SKM-1 (cell line): ENCODE measurements around the gene GNA12.

Experiments
- DNase-seq: peaks from one replicate; lab custom pipeline; 2025; ENCODE audit not compliant: unreplicated experiment; lab: John Stamatoyannopoulos, UW

The GNA12 gene

GRCh38 chr7:2844153-2845033, at the start of gene GNA12:
Gene GNA12 (minus strand): TSS chr7:2844308. CDS start chr7:2844161, 147 bp downstream.
- peak; percentile 85 for DNase-seq

- DNase-seq: no peak
These were observed 49.3 kb upstream of the GNA12 start for GRCh38 chr7:2893411-2893861.

GRCh38 chr7:2892549-2892948, 48.4 kb upstream of the GNA12 start:
- DNase-seq: no peak

GRCh38 chr7:2887816-2888215, 43.7 kb upstream of the GNA12 start:
- DNase-seq: no peak

GRCh38 chr7:2886900-2887299, 42.8 kb upstream of the GNA12 start:
- peak; percentile 44 for DNase-seq

- DNase-seq: no peak
These were observed 42.3 kb upstream of the GNA12 start for GRCh38 chr7:2886391-2886790.

GRCh38 chr7:2884161-2884560, 40.1 kb upstream of the GNA12 start:
- DNase-seq: no peak

GRCh38 chr7:2883101-2883500, 39.0 kb upstream of the GNA12 start:
- no peak for DNase-seq

- DNase-seq: no peak
These were observed 38.0 kb upstream of the GNA12 start for GRCh38 chr7:2882111-2882510.

- no peak for DNase-seq
These were observed 36.9 kb upstream of the GNA12 start for GRCh38 chr7:2880874-2881533.

- DNase-seq: no peak
These were observed 35.9 kb upstream of the GNA12 start for GRCh38 chr7:2880051-2880450.

GRCh38 chr7:2879354-2879753, 35.2 kb upstream of the GNA12 start:
- no peak for DNase-seq

GRCh38 chr7:2878306-2878705, 34.2 kb upstream of the GNA12 start:
- DNase-seq: no peak

- no peak for DNase-seq
These were observed 32.1 kb upstream of the GNA12 start for GRCh38 chr7:2876031-2876731.

- no peak for DNase-seq
These were observed 29.8 kb upstream of the GNA12 start for GRCh38 chr7:2873686-2874551.

GRCh38 chr7:2873146-2873545, 29.0 kb upstream of the GNA12 start:
- DNase-seq: no peak

- no peak for DNase-seq
These were observed 28.3 kb upstream of the GNA12 start for GRCh38 chr7:2872296-2872874.

GRCh38 chr7:2870471-2870931, 26.4 kb upstream of the GNA12 start:
- DNase-seq: no peak

- no peak for DNase-seq
These were observed 25.9 kb upstream of the GNA12 start for GRCh38 chr7:2869981-2870380.

GRCh38 chr7:2866601-2867000, 22.5 kb upstream of the GNA12 start:
- no peak for DNase-seq
